Hepatocyte (in vitro differentiated cells): Measurements from ENCODE around the gene LCORL. TPM values are rescaled to one million over a fixed set of nuclear protein-coding genes. Genes with fewer than 3 reads are reported as not detected.

Source experiments
- DNase-seq: peaks from one replicate; pipeline ENCODE4 v3.0.0-alpha.2; 2016; ENCODE audit warnings: low spot score
- H2AFZ ChIP-seq: fragments of 200-600 bp; sonication (generic); 2 replicates; pipeline ENCODE4 v1.6.0; 2016; ENCODE audit warnings: antibody characterized with exemption, mild to moderate bottlenecking
- H3K27ac ChIP-seq: fragments of 200-600 bp; sonication (generic); 2 replicates; pipeline ENCODE4 v1.5.1; 2016; ENCODE audit warnings: mild to moderate bottlenecking
- H3K27me3 ChIP-seq: fragments of 200-600 bp; sonication (generic); 2 replicates; pipeline ENCODE4 v1.6.1; 2016
- H3K36me3 ChIP-seq: fragments of 200-600 bp; sonication (generic); replicated peaks from 2 replicates; pipeline ENCODE4 v1.5.1; 2016; ENCODE audit warnings: low read depth; ENCODE audit not compliant: insufficient read depth
- H3K4me1 ChIP-seq: fragments of 200-600 bp; sonication (generic); 2 replicates; pipeline ENCODE4 v1.5.1; 2016; ENCODE audit warnings: mild to moderate bottlenecking, moderate library complexity; ENCODE audit not compliant: insufficient read depth
- H3K4me2 ChIP-seq: fragments of 200-600 bp; sonication (generic); 2 replicates; pipeline ENCODE4 v1.6.0; 2016
- H3K4me3 ChIP-seq: fragments of 200-600 bp; sonication (generic); 2 replicates; pipeline ENCODE4 v1.5.1; 2016; ENCODE audit warnings: mild to moderate bottlenecking
- H3K79me2 ChIP-seq: fragments of 200-600 bp; sonication (generic); 2 replicates; pipeline ENCODE4 v1.6.0; 2017; ENCODE audit warnings: mild to moderate bottlenecking
- H3K9me2 ChIP-seq: fragments of 200-600 bp; sonication (generic); replicated peaks from 2 replicates; pipeline ENCODE4 v1.6.0; 2017; ENCODE audit warnings: mild to moderate bottlenecking; ENCODE audit not compliant: insufficient read depth
- H3K9me3 ChIP-seq: fragments of 200-600 bp; sonication (generic); 2 replicates; pipeline ENCODE4 v1.5.1; 2016; ENCODE audit warnings: low read depth, mild to moderate bottlenecking
- H4K20me1 ChIP-seq: fragments of 200-600 bp; sonication (generic); 2 replicates; pipeline ENCODE4 v1.6.0; 2016; ENCODE audit warnings: mild to moderate bottlenecking; ENCODE audit not compliant: insufficient read depth, poor library complexity, severe bottlenecking
- EZH2 ChIP-seq: fragments of 200-600 bp; sonication (generic); IDR thresholded peaks from 2 replicates; pipeline ENCODE4 v1.6.1; 2016; ENCODE audit warnings: antibody characterized with exemption, mild to moderate bottlenecking, borderline replicate concordance
- EZH2phosphoT487 ChIP-seq: fragments of 200-600 bp; sonication (generic); IDR thresholded peaks from one replicate; pipeline ENCODE4 v1.6.1; 2018; ENCODE audit warnings: antibody characterized with exemption, mild to moderate bottlenecking, low read depth, moderate library complexity; ENCODE audit not compliant: unreplicated experiment, severe bottlenecking
- WGBS: methylation state at CpG from one replicate; pipeline ENCODE4 v1.1.6; 2016; ENCODE audit warnings: low lambda C conversion rate; ENCODE audit errors: missing lambda C conversion rate; 5-methylcytosine and 5-hydroxymethylcytosine counted together
- polyA plus RNA-seq: library from polyadenylated mRNA; unstranded; fragments of >200 nt; fragmentation: Nextera tagmentation; extraction: Ambion mirVana; gene quantifications from 2 replicates; pipeline ENCODE4 v1.2.1, GENCODE V29; 2016
- total RNA-seq: library from RNA; depleted of rRNA; stranded (reverse); fragments of >200 nt; gene quantifications from 2 replicates; pipeline ENCODE4 v1.2.3, GENCODE V29; 2014
- TF ChIP-seq, protein P1 (sequence below): fragments of 200-600 bp; sonication (generic); IDR thresholded peaks from 2 replicates; pipeline ENCODE4 v1.5.1; 2016; ENCODE audit warnings: antibody characterized with exemption, mild to moderate bottlenecking; ENCODE audit not compliant: poor library complexity

LCORL gene
- total and polyA plus RNA-seq, 2 experiments from 2014 or later = 9.4 to 19.6 TPM

DNA sequence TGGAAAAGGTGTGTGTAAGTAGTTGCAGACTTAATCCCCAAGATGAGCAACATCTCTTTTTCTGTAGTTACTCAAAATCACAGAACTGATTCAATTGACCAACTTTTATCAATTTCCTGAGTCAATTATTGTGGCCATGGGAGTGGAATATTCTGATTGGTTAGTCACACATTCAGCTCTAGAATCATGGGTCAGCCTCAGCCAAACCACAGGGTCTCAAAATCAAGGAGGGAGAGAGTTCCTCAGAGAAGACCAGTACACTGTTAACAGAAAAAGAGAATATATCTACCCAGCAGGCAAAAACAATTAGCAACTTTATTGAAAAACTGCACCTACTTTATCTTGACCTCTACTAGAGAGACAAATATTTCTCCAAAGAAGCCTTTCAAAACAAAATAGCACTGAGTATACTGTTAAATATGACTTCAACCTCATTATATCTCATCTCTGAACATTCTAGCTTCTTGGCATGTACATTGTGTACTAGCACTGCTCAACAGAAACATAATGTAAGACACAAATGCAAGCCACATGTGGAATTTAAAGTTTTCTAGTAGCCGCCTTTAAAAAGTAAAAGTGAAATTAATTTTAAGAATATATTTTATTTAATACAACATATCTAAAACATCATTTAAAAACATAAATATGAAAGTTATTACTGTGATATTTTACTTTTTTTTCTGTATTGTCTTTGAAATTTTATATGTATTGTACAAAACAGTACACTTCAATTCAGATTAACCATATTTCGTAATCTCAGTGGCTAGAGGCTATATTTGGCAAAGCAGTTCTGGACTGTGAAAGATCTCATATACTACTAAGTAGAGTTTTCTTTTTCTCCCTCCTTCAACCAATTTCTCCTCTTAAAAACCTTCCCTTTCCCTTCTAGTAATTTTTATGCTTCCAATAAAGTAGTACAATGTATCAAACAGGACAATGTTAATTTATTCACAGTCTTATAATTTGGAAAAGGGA is 11.8 kb upstream of the LCORL start:
- H3K27ac ChIP-seq = no peak overlapping the region
- no peaks in the 10 kb centered on the region for H3K9me3 ChIP-seq
- H4K20me1 ChIP-seq = no peaks in the 10 kb centered on the region
- 94% methylated on average over 2 of the region's 2 CpGs for WGBS
- no peak overlapping the region for H3K4me2 ChIP-seq
- H3K36me3 ChIP-seq = no peaks in the 10 kb centered on the region
- no peak for DNase-seq
- TF ChIP-seq EZH2phosphoT487 (no peak), EZH2 (no peak)
- TF ChIP-seq, protein P1, sequence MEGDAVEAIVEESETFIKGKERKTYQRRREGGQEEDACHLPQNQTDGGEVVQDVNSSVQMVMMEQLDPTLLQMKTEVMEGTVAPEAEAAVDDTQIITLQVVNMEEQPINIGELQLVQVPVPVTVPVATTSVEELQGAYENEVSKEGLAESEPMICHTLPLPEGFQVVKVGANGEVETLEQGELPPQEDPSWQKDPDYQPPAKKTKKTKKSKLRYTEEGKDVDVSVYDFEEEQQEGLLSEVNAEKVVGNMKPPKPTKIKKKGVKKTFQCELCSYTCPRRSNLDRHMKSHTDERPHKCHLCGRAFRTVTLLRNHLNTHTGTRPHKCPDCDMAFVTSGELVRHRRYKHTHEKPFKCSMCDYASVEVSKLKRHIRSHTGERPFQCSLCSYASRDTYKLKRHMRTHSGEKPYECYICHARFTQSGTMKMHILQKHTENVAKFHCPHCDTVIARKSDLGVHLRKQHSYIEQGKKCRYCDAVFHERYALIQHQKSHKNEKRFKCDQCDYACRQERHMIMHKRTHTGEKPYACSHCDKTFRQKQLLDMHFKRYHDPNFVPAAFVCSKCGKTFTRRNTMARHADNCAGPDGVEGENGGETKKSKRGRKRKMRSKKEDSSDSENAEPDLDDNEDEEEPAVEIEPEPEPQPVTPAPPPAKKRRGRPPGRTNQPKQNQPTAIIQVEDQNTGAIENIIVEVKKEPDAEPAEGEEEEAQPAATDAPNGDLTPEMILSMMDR = no peak
- H3K9me2 ChIP-seq = no peaks in the 10 kb centered on the region
- no peak overlapping the region for H2AFZ ChIP-seq
- no peak overlapping the region for H3K4me3 ChIP-seq
- H3K4me1 ChIP-seq = no peaks in the 10 kb centered on the region
- H3K79me2 ChIP-seq = no peaks in the 10 kb centered on the region
- H3K27me3 ChIP-seq = no peaks in the 10 kb centered on the region

DNA sequence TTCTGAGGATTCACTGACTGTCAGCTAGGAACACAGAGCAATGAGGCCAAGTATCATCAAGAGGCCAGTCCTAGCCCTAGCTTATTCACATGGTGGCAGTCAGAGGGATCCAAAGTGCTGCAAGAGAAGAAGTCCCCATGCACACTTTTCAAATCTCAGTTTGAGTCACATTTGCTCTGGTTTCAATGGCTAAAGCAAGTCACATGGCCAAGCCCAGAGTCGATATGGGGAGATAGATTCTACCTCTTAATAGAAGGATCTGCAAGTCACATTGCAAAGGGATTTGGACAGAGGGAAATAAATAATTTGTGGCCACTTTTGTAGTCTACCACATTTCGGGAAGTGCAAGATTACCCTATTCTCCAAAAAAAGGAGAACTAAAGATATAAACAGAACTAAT is 3.7 kb upstream of the LCORL start:
- no peaks in the 10 kb centered on the region for H3K4me1 ChIP-seq
- no peaks in the 10 kb centered on the region for H3K9me3 ChIP-seq
- H2AFZ ChIP-seq = no peak overlapping the region
- H3K4me3 ChIP-seq = no peak overlapping the region
- TF ChIP-seq, protein P1 = no peak
- TF ChIP-seq EZH2 (no peak), EZH2phosphoT487 (no peak)
- peaks cover 2% of the 10 kb centered on the region for H3K79me2 ChIP-seq
- DNase-seq = no peak
- no peak overlapping the region for H3K4me2 ChIP-seq
- H3K27ac ChIP-seq = no peak overlapping the region
- no peaks in the 10 kb centered on the region for H3K27me3 ChIP-seq
- H4K20me1 ChIP-seq = peaks cover 2% of the 10 kb centered on the region
- WGBS = 92% methylated on average over 2 of the region's 2 CpGs
- H3K9me2 ChIP-seq = no peaks in the 10 kb centered on the region
- no peaks in the 10 kb centered on the region for H3K36me3 ChIP-seq

- Histone ChIP-seq H3K9me3 (no peaks in the 10 kb centered on the region), H3K9me2 (no peaks in the 10 kb centered on the region), H3K27ac (peak overlapping the region; percentile 97), H3K79me2 (peaks cover 29% of the 10 kb centered on the region), H3K4me3 (peak overlapping the region; percentile 11), H4K20me1 (peaks cover 27% of the 10 kb centered on the region), H3K4me1 (peaks cover 6% of the 10 kb centered on the region), H2AFZ (peak overlapping the region; percentile 77), H3K27me3 (no peaks in the 10 kb centered on the region), H3K36me3 (no peaks in the 10 kb centered on the region), H3K4me2 (peak overlapping the region; percentile 87)
- WGBS = 2% methylated on average over 20 of the region's 20 CpGs
- TF ChIP-seq EZH2 (no peak), EZH2phosphoT487 (no peak)
- TF ChIP-seq, protein P1 = no peak
- peak; percentile 11 for DNase-seq
Measured at GRCh38 chr4:18022572-18023050, 1.1 kb upstream of the LCORL start.
